ENCODE results near the gene STYX. TPM values are rescaled to one million over a fixed set of nuclear protein-coding genes. Genes with fewer than 3 reads are reported as not detected.

STYX gene
- total and polyA plus RNA-seq, 10 of the 15 experiments (the other 5 are each of a cell fraction or from before 2014, with no cell fraction given) = 5.0 to 15.3 (median 9.5) TPM

GRCh38 chr14:52735921-52736489 is 6.0 kb downstream of the STYX start:
- H3K27ac ChIP-seq (ENCODE audit: control insufficient read depth, insufficient read depth) = no peak overlapping the region; the same call in 1 of the 2 replicates
- RAD21 ChIA-PET (ENCODE audit: unreplicated experiment) = interaction anchor here (0.8 to 1.8 kb wide), 2 partner anchors 19 to 25 kb away, joined by 3 to 6 read pairs; no protein-coding TSS in a partner anchor
- H3K4me2 ChIP-seq (ENCODE audit: control insufficient read depth, insufficient read depth) = no peak overlapping the region
- no peak overlapping the region for H3K9ac ChIP-seq (ENCODE audit: control insufficient read depth, insufficient read depth, low read length)
- H4K20me1 ChIP-seq (ENCODE audit: control insufficient read depth, insufficient read depth) = no peaks in the 10 kb centered on the region
- H3K9me3 ChIP-seq (replicated peaks; ENCODE audit: control insufficient read depth, insufficient read depth, low read length) = no peaks in the 10 kb centered on the region; the same call in 2 of the 3 replicates
- TF ChIP-seq YY1 (IDR thresholded peaks at IDR 0.05; ENCODE audit: low read depth, low read length) (no peak), CREB1 (IDR thresholded peaks at IDR 0.05; ENCODE audit: low read depth) (no peak), ZNF217 (IDR thresholded peaks at IDR 0.05) (no peak), GABPA (IDR thresholded peaks at IDR 0.05; ENCODE audit: low read depth) (no peak), MEF2A (IDR thresholded peaks at IDR 0.05; ENCODE audit: insufficient read depth, low read depth, low read length) (no peak), MTA2 (IDR thresholded peaks at IDR 0.05; ENCODE audit: low read depth) (no peak), SMAD1 (IDR thresholded peaks at IDR 0.05; ENCODE audit: low read depth, partially characterized antibody) (no peak), ZNF24 (IDR thresholded peaks at IDR 0.05) (no peak), FOXK2 (IDR thresholded peaks at IDR 0.05) (no peak), IRF3 (IDR thresholded peaks at IDR 0.05) (no peak), EP300 (IDR thresholded peaks at IDR 0.05; ENCODE audit: borderline replicate concordance in 1 of 2, control insufficient read depth in 1 of 2, low read depth in 2 of 2, low read length in 2 of 2) (no peak), RELB (IDR thresholded peaks at IDR 0.05; ENCODE audit: low read depth) (no peak), NFYB (IDR thresholded peaks at IDR 0.05; ENCODE audit: insufficient read depth, low read depth, low read length) (no peak), DPF2 (IDR thresholded peaks at IDR 0.05) (no peak), BCL11A (IDR thresholded peaks at IDR 0.05; ENCODE audit: low read depth, low read length) (no peak), KAT2A (conservative IDR thresholded peaks at IDR 0.05; ENCODE audit: control insufficient read depth, low read depth, low read length) (no peak), POLR2AphosphoS5 (IDR thresholded peaks at IDR 0.05; ENCODE audit: low read length) (no peak), RAD51 (IDR thresholded peaks at IDR 0.05) (no peak), SRF (IDR thresholded peaks at IDR 0.05; ENCODE audit: low read depth in 2 of 2, low read length in 2 of 2) (no peak)
- TF ChIP-seq, protein P1, sequence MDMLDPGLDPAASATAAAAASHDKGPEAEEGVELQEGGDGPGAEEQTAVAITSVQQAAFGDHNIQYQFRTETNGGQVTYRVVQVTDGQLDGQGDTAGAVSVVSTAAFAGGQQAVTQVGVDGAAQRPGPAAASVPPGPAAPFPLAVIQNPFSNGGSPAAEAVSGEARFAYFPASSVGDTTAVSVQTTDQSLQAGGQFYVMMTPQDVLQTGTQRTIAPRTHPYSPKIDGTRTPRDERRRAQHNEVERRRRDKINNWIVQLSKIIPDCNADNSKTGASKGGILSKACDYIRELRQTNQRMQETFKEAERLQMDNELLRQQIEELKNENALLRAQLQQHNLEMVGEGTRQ (IDR thresholded peaks at IDR 0.05; ENCODE audit: borderline replicate concordance, low read depth, low read length) = no peak
- no peaks in the 10 kb centered on the region for H3K4me1 ChIP-seq (ENCODE audit: control insufficient read depth, insufficient read depth, low read length)
- CTCF ChIA-PET = interaction anchor here (0.8 to 2.3 kb wide), 4 partner anchors 12 to 177 kb away, joined by 3 to 8 read pairs (median 4); no protein-coding TSS in a partner anchor
- in situ Hi-C loops (cut with MboI) (no loop called here), intact Hi-C loops (cut with micrococcal nuclease; ENCODE audit: unreplicated experiment) (no loop called here)
- no peak overlapping the region for H2AFZ ChIP-seq (ENCODE audit: control insufficient read depth, low read depth, low read length)
- ATAC-seq (peak; percentile 31; the same call in 2 of the 3 replicates), DNase-seq (ENCODE audit: low read depth, low spot score) (no peak), FAIRE-seq (no peak)
- H3K79me2 ChIP-seq (ENCODE audit: control insufficient read depth, insufficient read depth, low read length) = peaks cover 17% of the 10 kb centered on the region
- WGBS (ENCODE audit: insufficient coverage, insufficient replicate concordance, low lambda C conversion rate, missing lambda C conversion rate) = 88% methylated on average over 1 of the region's 1 CpG
- POLR2A ChIA-PET = no interaction called here
- H3K36me3 ChIP-seq (ENCODE audit: control insufficient read depth in 2 of 2, insufficient read depth in 2 of 2, low read length in 1 of 2) = no peaks in the 10 kb centered on the region; a peak in 1 of 4 replicates
- no TSS peak for BruUV-seq (replicated peaks)
- SMC1A ChIA-PET (ENCODE audit: uncharacterized antibody, unreplicated experiment) = interaction anchor here (0.6 to 2.2 kb wide), 10 partner anchors 8 to 1251 kb away, joined by 3 to 8 read pairs (median 4); no protein-coding TSS in a partner anchor
- H3K27me3 ChIP-seq (replicated peaks in 1 of 2; ENCODE audit: control insufficient read depth in 2 of 2, insufficient read depth in 2 of 2, low read length in 1 of 2) = no peaks in the 10 kb centered on the region
- no peak overlapping the region for H3K4me3 ChIP-seq

Measured in GM12878 (cell line).